ENCODE measurements around the gene MMD. TPM values are rescaled to one million over a fixed set of nuclear protein-coding genes. Genes with fewer than 3 reads are reported as not detected.

Gene MMD
- total and polyA plus RNA-seq, 2 of the 13 experiments (the other 11 are each of a cell fraction or from before 2014, with no cell fraction given), result 121 to 225 TPM

GRCh38 chr17:55442953-55443683 is 21.5 kb upstream of the MMD start (continued):
- TF ChIP-seq FOXP4 (CRISPR knock-in tag; IDR thresholded peaks at IDR 0.05) (peak; percentile 31; the same call in 1 of the 2 replicates), ZMYM2 (CRISPR knock-in tag; IDR thresholded peaks at IDR 0.05) (peak; percentile 6; the same call in 1 of the 2 replicates), MIER2 (CRISPR knock-in tag; IDR thresholded peaks at IDR 0.05) (0 out of 2 replicates have a peak, but pooled peaks have one; percentile 23), ZNF280D (CRISPR knock-in tag; IDR thresholded peaks at IDR 0.05) (no peak), MTA1 (CRISPR knock-in tag; IDR thresholded peaks at IDR 0.05; ENCODE audit: borderline replicate concordance) (no peak), ZBTB39 (CRISPR knock-in tag; IDR thresholded peaks at IDR 0.05) (no peak), ZNF24 (IDR thresholded peaks at IDR 0.05) (no peak), ARID5B (CRISPR knock-in tag; IDR thresholded peaks at IDR 0.05) (peak; percentile 57), ASH2L (IDR thresholded peaks at IDR 0.05; ENCODE audit: insufficient read length, low read depth, low read length) (no peak), NCOR1 (IDR thresholded peaks at IDR 0.05; ENCODE audit: borderline replicate concordance, low read length) (0 out of 2 replicates have a peak, but pooled peaks have one; percentile 55), FOXA3 (CRISPR knock-in tag; IDR thresholded peaks at IDR 0.05) (peak; percentile 47), ELF1 (CRISPR knock-in tag; IDR thresholded peaks at IDR 0.05) (no peak), STAG1 (CRISPR knock-in tag; IDR thresholded peaks at IDR 0.05) (no peak)
